ENCODE measurements around the gene PTPN1. TPM values are rescaled to one million over a fixed set of nuclear protein-coding genes. Genes with fewer than 3 reads are reported as not detected.
"Not testable (repeated sequence)": the region's sequence is repeated elsewhere in the genome, so short reads cannot be mapped to it uniquely, and the experiment has no call there.

The PTPN1 gene
- total RNA-seq, 1 donor from 2014 or later, result 78.2 TPM

- no peak for TF ChIP-seq CTCF (IDR thresholded peaks at IDR 0.05)
- no peaks in the 10 kb centered on the region for H3K27me3 ChIP-seq (ENCODE audit: low read depth)
- H3K9me3 ChIP-seq, result no peaks in the 10 kb centered on the region
- H3K4me3 ChIP-seq, result no peak overlapping the region
- H3K27ac ChIP-seq, result no peak overlapping the region
- no peaks in the 10 kb centered on the region for H3K36me3 ChIP-seq
- H3K4me1 ChIP-seq, result no peaks in the 10 kb centered on the region
- ATAC-seq (no peak), DNase-seq (no peak)
- intact Hi-C loops (cut with DNase I), result no loop called here
Observed at GRCh38 chr20:50615407-50615806, 105.2 kb downstream of the PTPN1 start.

GRCh38 chr20:50617022-50617421, 106.8 kb downstream of the PTPN1 start:
- no peak for TF ChIP-seq CTCF (IDR thresholded peaks at IDR 0.05)
- intact Hi-C loops (cut with DNase I), result no loop called here
- H3K4me1 ChIP-seq, result no peaks in the 10 kb centered on the region
- H3K27me3 ChIP-seq (ENCODE audit: low read depth), result no peaks in the 10 kb centered on the region
- no peak overlapping the region for H3K4me3 ChIP-seq
- no peaks in the 10 kb centered on the region for H3K36me3 ChIP-seq
- DNase-seq, result no peak
- no peak for ATAC-seq
- peaks cover 11% of the 10 kb centered on the region for H3K9me3 ChIP-seq
- no peak overlapping the region for H3K27ac ChIP-seq

- no peak overlapping the region for H3K4me3 ChIP-seq
Observed at GRCh38 chr20:50618537-50618936, 108.4 kb downstream of the PTPN1 start.

GRCh38 chr20:50620459-50620858, 110.3 kb downstream of the PTPN1 start:
- H3K4me3 ChIP-seq; H3K27ac ChIP-seq; H3K4me1 ChIP-seq; ATAC-seq; intact Hi-C loops (cut with DNase I); DNase-seq; H3K27me3 ChIP-seq (ENCODE audit: low read depth); H3K36me3 ChIP-seq: not testable (repeated sequence)
- H3K9me3 ChIP-seq, result peaks cover 11% of the 10 kb centered on the region

More at GRCh38 chr20:50618537-50618936, 108.4 kb downstream of the PTPN1 start:
- no peaks in the 10 kb centered on the region for H3K27me3 ChIP-seq (ENCODE audit: low read depth)
- TF ChIP-seq CTCF (IDR thresholded peaks at IDR 0.05), result no peak
- peaks cover 11% of the 10 kb centered on the region for H3K9me3 ChIP-seq
- no peaks in the 10 kb centered on the region for H3K4me1 ChIP-seq
- no peak overlapping the region for H3K27ac ChIP-seq
- DNase-seq (no peak), ATAC-seq (no peak)
- intact Hi-C loops (cut with DNase I), result no loop called here
- no peaks in the 10 kb centered on the region for H3K36me3 ChIP-seq

GRCh38 chr20:50621068-50621665, 111.0 kb downstream of the PTPN1 start:
- Histone ChIP-seq H3K4me1 (no peaks in the 10 kb centered on the region), H3K27me3 (ENCODE audit: low read depth) (no peaks in the 10 kb centered on the region), H3K4me3 (no peak overlapping the region), H3K36me3 (no peaks in the 10 kb centered on the region), H3K9me3 (peaks cover 11% of the 10 kb centered on the region), H3K27ac (no peak overlapping the region)
- DNase-seq (no peak), ATAC-seq (no peak)
- intact Hi-C loops (cut with DNase I), result no loop called here
- TF ChIP-seq CTCF (IDR thresholded peaks at IDR 0.05), result no peak

GRCh38 chr20:50624351-50625016, 114.3 kb downstream of the PTPN1 start:
- ATAC-seq, result peak; percentile 58 to 68

More at GRCh38 chr20:50624351-50625016, 114.3 kb downstream of the PTPN1 start:
- H3K4me1 ChIP-seq, result no peaks in the 10 kb centered on the region
- H3K27ac ChIP-seq, result no peak overlapping the region
- no peaks in the 10 kb centered on the region for H3K36me3 ChIP-seq
- DNase-seq, result peak; percentile 69
- H3K27me3 ChIP-seq (ENCODE audit: low read depth), result no peaks in the 10 kb centered on the region
- TF ChIP-seq CTCF (IDR thresholded peaks at IDR 0.05), result no peak
- no peak overlapping the region for H3K4me3 ChIP-seq
- intact Hi-C loops (cut with DNase I), result no loop called here
- peaks cover 11% of the 10 kb centered on the region for H3K9me3 ChIP-seq
